Lower leg skin (tissue), 4 donors: Measurements from ENCODE around the gene ATPAF2. TPM values are rescaled to one million over a fixed set of nuclear protein-coding genes. Genes with fewer than 3 reads are reported as not detected.

Source experiments
- DNase-seq, 2 donors: peaks; one replicate each; pipeline ENCODE4 v3.0.0-alpha.2; 2019; ENCODE audit warnings: low spot score in 2 of 2
- H3K4me3 ChIP-seq: fragments of 200-600 bp; sonication (generic); 2 replicates; pipeline ENCODE4 v1.5.1; 2017; ENCODE audit warnings: mild to moderate bottlenecking, low read depth; ENCODE audit not compliant: poor library complexity, severe bottlenecking
- POLR2A ChIP-seq, 2 donors: fragments of 450-650 bp; IDR thresholded peaks; one replicate each; pipeline ENCODE4 v1.6.1; 2016 to 2017; ENCODE audit warnings: antibody characterized with exemption in 2 of 2, mild to moderate bottlenecking in 1 of 2, moderate library complexity in 1 of 2
- WGBS, 2 donors: methylation state at CpG; one replicate each; pipeline ENCODE4 v1.1.5; 2018; 5-methylcytosine and 5-hydroxymethylcytosine counted together
- intact Hi-C: fragments of 100-400 bp; cut with DNase I; formaldehyde crosslinking; loops from one replicate; pipeline ENCODE4 v1.15.0; 2023; ENCODE audit warnings: low total_unique reads
- total RNA-seq, 4 donors: library from RNA; depleted of rRNA; stranded (reverse); fragments of >200 nt; gene quantifications; one replicate each; pipeline ENCODE4 v1.1.0, GENCODE V29; 2016
- TF ChIP-seq, protein P1 (sequence below), 3 donors: fragments of 450-650 bp; IDR thresholded peaks; one replicate each; pipeline ENCODE4 v1.5.1; 2016; ENCODE audit warnings: antibody characterized with exemption in 3 of 3, mild to moderate bottlenecking in 3 of 3, moderate library complexity in 2 of 3

ATPAF2 gene
- total RNA-seq, 4 donors from 2014 or later: 17.4 to 32.1 (median 22.9) TPM

DNA sequence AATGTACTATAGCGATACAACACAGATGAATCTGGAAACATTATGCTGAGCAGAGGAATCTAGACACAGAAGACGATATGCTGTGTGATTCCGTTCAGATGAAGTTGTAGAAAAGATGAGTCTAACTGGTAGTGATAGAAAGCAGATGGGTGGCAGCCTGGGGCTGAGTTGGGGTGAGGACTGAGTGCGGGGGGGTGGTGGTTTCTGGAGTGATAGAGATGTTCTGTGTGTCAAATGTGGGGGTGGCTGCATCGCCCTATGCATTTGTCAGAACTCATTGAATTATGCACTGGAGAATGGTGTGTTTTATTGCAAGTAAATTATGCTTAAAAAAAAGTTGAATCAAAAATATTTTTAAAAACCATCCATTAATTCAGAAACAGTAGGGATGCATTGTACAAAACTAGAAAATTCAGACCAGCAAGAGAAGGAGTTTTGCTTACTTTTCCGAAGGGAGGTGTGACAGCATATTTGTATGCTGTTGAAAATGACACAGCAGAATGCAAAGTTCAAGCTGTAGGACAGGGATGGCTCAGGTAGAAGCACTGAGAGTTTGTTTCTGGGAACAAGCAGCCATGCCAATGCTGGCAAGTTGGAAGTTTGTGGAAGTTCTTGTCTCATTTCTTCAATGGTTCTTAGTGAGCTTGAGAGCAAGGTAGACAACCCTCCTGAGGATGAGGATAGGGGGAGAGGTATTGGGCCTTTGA, 35.8 kb upstream of the ATPAF2 start:
- no peak for DNase-seq
- no peak for TF ChIP-seq POLR2A (IDR thresholded peaks at IDR 0.05)
- TF ChIP-seq, protein P1, sequence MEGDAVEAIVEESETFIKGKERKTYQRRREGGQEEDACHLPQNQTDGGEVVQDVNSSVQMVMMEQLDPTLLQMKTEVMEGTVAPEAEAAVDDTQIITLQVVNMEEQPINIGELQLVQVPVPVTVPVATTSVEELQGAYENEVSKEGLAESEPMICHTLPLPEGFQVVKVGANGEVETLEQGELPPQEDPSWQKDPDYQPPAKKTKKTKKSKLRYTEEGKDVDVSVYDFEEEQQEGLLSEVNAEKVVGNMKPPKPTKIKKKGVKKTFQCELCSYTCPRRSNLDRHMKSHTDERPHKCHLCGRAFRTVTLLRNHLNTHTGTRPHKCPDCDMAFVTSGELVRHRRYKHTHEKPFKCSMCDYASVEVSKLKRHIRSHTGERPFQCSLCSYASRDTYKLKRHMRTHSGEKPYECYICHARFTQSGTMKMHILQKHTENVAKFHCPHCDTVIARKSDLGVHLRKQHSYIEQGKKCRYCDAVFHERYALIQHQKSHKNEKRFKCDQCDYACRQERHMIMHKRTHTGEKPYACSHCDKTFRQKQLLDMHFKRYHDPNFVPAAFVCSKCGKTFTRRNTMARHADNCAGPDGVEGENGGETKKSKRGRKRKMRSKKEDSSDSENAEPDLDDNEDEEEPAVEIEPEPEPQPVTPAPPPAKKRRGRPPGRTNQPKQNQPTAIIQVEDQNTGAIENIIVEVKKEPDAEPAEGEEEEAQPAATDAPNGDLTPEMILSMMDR (IDR thresholded peaks at IDR 0.05): no peak
- H3K4me3 ChIP-seq: no peak overlapping the region
- intact Hi-C loops: no loop called here
- WGBS, 2 donors: 64 to 67% methylated on average over 6 of the region's 6 CpGs

DNA sequence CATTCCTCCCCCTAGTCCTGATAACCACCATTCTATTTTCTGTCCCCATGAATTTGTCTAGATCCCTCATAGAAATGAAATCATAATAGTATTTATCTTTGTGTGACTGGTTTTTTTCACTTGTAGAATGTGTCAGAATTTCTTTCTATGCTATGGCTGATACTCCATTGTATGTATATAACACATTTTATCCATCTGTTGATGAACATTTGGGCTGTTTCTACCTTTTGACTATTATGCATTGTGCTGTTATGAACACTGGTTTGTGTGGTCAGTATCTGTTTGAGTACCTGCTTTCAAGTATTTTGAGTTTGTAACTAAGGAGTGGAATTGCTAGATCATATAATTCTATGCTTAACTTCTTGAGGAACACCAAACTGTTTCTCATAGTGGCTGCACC, 32.8 kb upstream of the ATPAF2 start:
- DNase-seq: no peak
- intact Hi-C loops: no loop called here
- no peak overlapping the region for H3K4me3 ChIP-seq
- TF ChIP-seq, protein P1 (IDR thresholded peaks at IDR 0.05): no peak
- TF ChIP-seq POLR2A (IDR thresholded peaks at IDR 0.05): no peak

DNA sequence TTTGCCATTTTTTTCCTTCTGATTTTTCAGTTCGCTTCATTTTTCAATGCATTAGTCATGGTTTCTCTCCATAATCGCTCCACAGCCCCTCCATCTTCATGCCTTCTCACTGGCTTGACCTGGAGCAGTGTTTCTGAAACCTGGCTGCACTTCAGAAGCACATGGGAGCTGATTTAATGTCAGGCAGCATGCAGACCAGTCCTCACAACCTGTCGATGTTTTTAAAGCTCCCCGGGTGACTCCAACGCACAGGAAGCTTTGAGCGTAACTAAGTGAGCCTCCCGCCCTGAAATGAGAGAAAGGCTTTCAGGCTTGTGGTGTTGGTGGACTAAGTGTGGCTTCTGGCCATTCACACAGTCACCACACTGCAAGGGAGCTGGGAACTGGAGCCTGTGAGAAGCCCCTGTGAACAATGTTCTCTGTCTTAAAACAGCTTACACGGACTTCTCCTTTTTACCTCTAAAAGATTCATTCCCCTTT, 31.9 kb upstream of the ATPAF2 start:
- DNase-seq: no peak
- H3K4me3 ChIP-seq: no peak overlapping the region
- TF ChIP-seq POLR2A (IDR thresholded peaks at IDR 0.05): no peak
- TF ChIP-seq, protein P1 (IDR thresholded peaks at IDR 0.05): no peak
- intact Hi-C loops: no loop called here
- 8 to 11% methylated on average over 8 of the region's 8 CpGs for WGBS, 2 donors

DNA sequence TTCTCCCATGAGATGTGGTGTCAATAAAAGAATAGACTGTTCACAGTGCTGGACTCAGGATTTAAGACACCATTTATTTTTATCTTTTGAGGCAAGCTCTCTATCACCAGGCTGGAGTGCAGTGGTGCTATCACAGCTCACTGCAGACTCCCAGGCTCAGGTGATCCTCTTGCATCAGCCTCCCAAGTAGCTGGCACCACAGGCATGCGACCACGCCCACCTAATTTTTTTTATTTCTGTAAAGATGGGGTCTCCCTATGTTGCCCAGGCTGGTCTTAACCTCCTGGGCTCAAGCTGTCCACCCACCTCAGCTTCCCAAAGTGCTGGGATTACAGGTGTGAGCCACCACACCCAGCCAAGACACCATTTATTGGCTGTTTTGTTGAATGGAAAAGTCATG, 30.1 kb upstream of the ATPAF2 start:
- WGBS, 2 donors: 97 to 98% methylated on average over 2 of the region's 2 CpGs
- no peak for DNase-seq
- no peak for TF ChIP-seq POLR2A (IDR thresholded peaks at IDR 0.05)
- TF ChIP-seq, protein P1 (IDR thresholded peaks at IDR 0.05): no peak
- intact Hi-C loops: no loop called here
- H3K4me3 ChIP-seq: no peak overlapping the region

DNA sequence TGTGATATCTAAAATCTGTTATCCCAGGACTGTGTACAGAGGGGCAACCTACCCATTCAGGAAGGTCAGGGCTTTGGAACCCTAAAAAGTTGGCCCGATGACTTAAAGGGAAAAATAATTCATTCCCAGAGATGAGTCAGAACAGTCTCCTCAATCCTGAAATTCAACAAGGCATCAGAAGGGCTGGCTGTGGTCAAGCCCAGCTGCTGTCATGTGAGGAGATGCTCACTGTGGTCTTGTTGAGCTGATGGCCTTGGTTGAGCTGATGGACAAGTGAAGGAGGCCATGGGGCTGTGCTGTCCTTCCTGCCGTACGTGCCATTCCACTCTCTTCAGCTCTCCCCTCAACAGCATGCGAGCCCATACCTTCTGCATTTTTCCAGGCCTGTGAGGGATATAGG, 27.9 kb upstream of the ATPAF2 start:
- no peak overlapping the region for H3K4me3 ChIP-seq
- 93 to 94% methylated on average over 4 of the region's 4 CpGs for WGBS, 2 donors
- intact Hi-C loops: no loop called here
- no peak for DNase-seq
- no peak for TF ChIP-seq POLR2A (IDR thresholded peaks at IDR 0.05)
- TF ChIP-seq, protein P1 (IDR thresholded peaks at IDR 0.05): no peak

DNA sequence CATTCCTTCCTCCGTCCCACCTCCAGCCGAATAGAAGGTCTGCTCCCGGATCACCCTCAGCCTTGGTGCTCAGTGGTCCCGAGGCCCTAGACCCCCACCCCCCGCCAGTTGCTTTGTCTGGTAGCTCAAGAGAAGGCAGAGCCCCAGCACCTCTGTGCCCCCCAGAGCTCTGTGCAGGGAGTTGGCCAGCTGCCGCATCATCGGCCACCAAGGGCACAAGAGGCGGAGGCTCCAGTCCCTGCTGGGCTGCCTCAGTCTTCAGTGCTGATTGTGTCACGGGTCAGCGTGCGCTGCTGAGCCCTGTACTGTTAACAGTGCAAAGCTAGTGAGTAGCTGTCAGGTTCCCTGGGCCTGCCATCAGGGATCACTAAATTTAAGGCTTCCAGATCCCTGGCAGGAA, 26.6 kb upstream of the ATPAF2 start:
- WGBS, 2 donors: 94 to 98% methylated on average over 8 to 11 of the region's 11 CpGs
- H3K4me3 ChIP-seq: no peak overlapping the region
- intact Hi-C loops: no loop called here
- DNase-seq: no peak
- TF ChIP-seq, protein P1 (IDR thresholded peaks at IDR 0.05): no peak
- no peak for TF ChIP-seq POLR2A (IDR thresholded peaks at IDR 0.05)
